Measurements from ENCODE around the gene GABRA5. TPM values are rescaled to one million over a fixed set of nuclear protein-coding genes. Genes with fewer than 3 reads are reported as not detected.

Gene GABRA5
- total RNA-seq, 2 experiments from 2014 or later: not detected

GRCh38 chr15:26875476-26875850, 8.6 kb downstream of the GABRA5 start:
- DNase-seq (ENCODE audit: low spot score): no peak
- H2AFZ ChIP-seq (ENCODE audit: low read length): no peak overlapping the region
- intact Hi-C loops (cut with micrococcal nuclease; ENCODE audit: unreplicated experiment): no loop called here
- no peak for TF ChIP-seq EZH2phosphoT487 (IDR thresholded peaks at IDR 0.05; ENCODE audit: borderline replicate concordance, low read depth, low read length)
- no peak for TF ChIP-seq CTCF (conservative IDR thresholded peaks at IDR 0.05; ENCODE audit: low read length)
- BruUV-seq (replicated peaks): no TSS peak
- H3K27ac ChIP-seq (ENCODE audit: low read depth, low read length, poor library complexity, severe bottlenecking): no peak overlapping the region
- no peaks in the 10 kb centered on the region for H3K9me3 ChIP-seq (ENCODE audit: low read length)
- no peaks in the 10 kb centered on the region for H3K9me2 ChIP-seq (ENCODE audit: insufficient read depth, low read length)
- H3K36me3 ChIP-seq (ENCODE audit: insufficient read depth, low read length): no peaks in the 10 kb centered on the region
- H3K4me1 ChIP-seq (ENCODE audit: insufficient read depth, low read length, poor library complexity, severe bottlenecking): no peaks in the 10 kb centered on the region
- ChIA-PET CTCF (ENCODE audit: unreplicated experiment) (no interaction called here), POLR2A (no interaction called here)
- no peak overlapping the region for H3K4me2 ChIP-seq (ENCODE audit: low read length)
- no peaks in the 10 kb centered on the region for H4K20me1 ChIP-seq (ENCODE audit: insufficient read depth, low read length)
- H3K4me3 ChIP-seq (ENCODE audit: low read depth, low read length, poor library complexity, severe bottlenecking): no peak overlapping the region
- no peaks in the 10 kb centered on the region for H3K79me2 ChIP-seq (ENCODE audit: insufficient read depth, low read depth, low read length)

- no TSS peak for BruUV-seq (replicated peaks)
- no peaks in the 10 kb centered on the region for H3K4me1 ChIP-seq (ENCODE audit: insufficient read depth, low read length, poor library complexity, severe bottlenecking)
- no peaks in the 10 kb centered on the region for H4K20me1 ChIP-seq (ENCODE audit: insufficient read depth, low read length)
- TF ChIP-seq EZH2phosphoT487 (IDR thresholded peaks at IDR 0.05; ENCODE audit: borderline replicate concordance, low read depth, low read length): no peak
- TF ChIP-seq CTCF (conservative IDR thresholded peaks at IDR 0.05; ENCODE audit: low read length): no peak
- H3K36me3 ChIP-seq (ENCODE audit: insufficient read depth, low read length): no peaks in the 10 kb centered on the region
- POLR2A ChIA-PET: no interaction called here
- H2AFZ ChIP-seq (ENCODE audit: low read length): no peak overlapping the region
- no peaks in the 10 kb centered on the region for H3K79me2 ChIP-seq (ENCODE audit: insufficient read depth, low read depth, low read length)
- intact Hi-C loops (cut with micrococcal nuclease; ENCODE audit: unreplicated experiment): no loop called here
- H3K9me3 ChIP-seq (ENCODE audit: low read length): no peaks in the 10 kb centered on the region
- H3K4me3 ChIP-seq (ENCODE audit: low read depth, low read length, poor library complexity, severe bottlenecking): no peak overlapping the region
- no peaks in the 10 kb centered on the region for H3K9me2 ChIP-seq (ENCODE audit: insufficient read depth, low read length)
- H3K4me2 ChIP-seq (ENCODE audit: low read length): no peak overlapping the region
- CTCF ChIA-PET (ENCODE audit: unreplicated experiment): no interaction called here
- no peak for DNase-seq (ENCODE audit: low spot score)
- H3K27ac ChIP-seq (ENCODE audit: low read depth, low read length, poor library complexity, severe bottlenecking): no peak overlapping the region
Measured at GRCh38 chr15:26877831-26878230, 11.0 kb downstream of the GABRA5 start.

GRCh38 chr15:26879706-26880105, 12.8 kb downstream of the GABRA5 start:
- H3K9me2 ChIP-seq (ENCODE audit: insufficient read depth, low read length): no peaks in the 10 kb centered on the region
- H2AFZ ChIP-seq (ENCODE audit: low read length): no peak overlapping the region
- no peaks in the 10 kb centered on the region for H3K4me1 ChIP-seq (ENCODE audit: insufficient read depth, low read length, poor library complexity, severe bottlenecking)
- CTCF ChIA-PET (ENCODE audit: unreplicated experiment): no interaction called here
- no peak for DNase-seq (ENCODE audit: low spot score)
- H3K79me2 ChIP-seq (ENCODE audit: insufficient read depth, low read depth, low read length): no peaks in the 10 kb centered on the region
- POLR2A ChIA-PET: no interaction called here
- no peak overlapping the region for H3K4me3 ChIP-seq (ENCODE audit: low read depth, low read length, poor library complexity, severe bottlenecking)
- intact Hi-C loops (cut with micrococcal nuclease; ENCODE audit: unreplicated experiment): no loop called here
- no peak overlapping the region for H3K27ac ChIP-seq (ENCODE audit: low read depth, low read length, poor library complexity, severe bottlenecking)
- H3K9me3 ChIP-seq (ENCODE audit: low read length): no peaks in the 10 kb centered on the region
- BruUV-seq (replicated peaks): no TSS peak
- H3K36me3 ChIP-seq (ENCODE audit: insufficient read depth, low read length): no peaks in the 10 kb centered on the region
- no peak for TF ChIP-seq CTCF (conservative IDR thresholded peaks at IDR 0.05; ENCODE audit: low read length)
- TF ChIP-seq EZH2phosphoT487 (IDR thresholded peaks at IDR 0.05; ENCODE audit: borderline replicate concordance, low read depth, low read length): no peak
- H3K4me2 ChIP-seq (ENCODE audit: low read length): no peak overlapping the region
- H4K20me1 ChIP-seq (ENCODE audit: insufficient read depth, low read length): no peaks in the 10 kb centered on the region

Measured in OCI-LY7 (cell line).